Duodenal mucosa (tissue), 2 donors: ENCODE results near the gene KCNG3.

Source experiments
- H3K27ac ChIP-seq: one replicate; pipeline ENCODE4 v1.7.0; 2013; ENCODE audit warnings: low read depth, low read length
- H3K27me3 ChIP-seq, 2 donors: one replicate each; pipeline ENCODE4 v1.7.0; 2013; ENCODE audit warnings: low read length in 2 of 2, control low read depth in 1 of 2; ENCODE audit not compliant: insufficient read depth in 2 of 2, control insufficient read depth in 1 of 2
- H3K36me3 ChIP-seq, 2 donors: one replicate each; pipeline ENCODE4 v1.7.0; 2013; ENCODE audit warnings: low read length in 2 of 2, control low read depth in 1 of 2; ENCODE audit not compliant: insufficient read depth in 2 of 2, control insufficient read depth in 1 of 2
- H3K4me1 ChIP-seq, 2 donors: one replicate each; pipeline ENCODE4 v1.7.0; 2013; ENCODE audit warnings: low read length in 2 of 2, control low read depth in 1 of 2; ENCODE audit not compliant: insufficient read depth in 2 of 2, control insufficient read depth in 1 of 2
- H3K4me3 ChIP-seq, 2 donors: one replicate each; pipeline ENCODE4 v1.7.0; 2013; ENCODE audit warnings: low read length in 2 of 2, low read depth in 1 of 2
- H3K9ac ChIP-seq, 2 donors: one replicate each; pipeline ENCODE4 v1.7.0; 2013; ENCODE audit warnings: low read length in 2 of 2, low read depth in 1 of 2
- H3K9me3 ChIP-seq, 2 donors: one replicate each; pipeline ENCODE4 v1.7.0; 2013; ENCODE audit warnings: low read length in 2 of 2, control low read depth in 1 of 2; ENCODE audit not compliant: control insufficient read depth in 1 of 2

KCNG3 gene

GRCh38 chr2:42486145-42486906 lies 7.5 kb downstream of the KCNG3 start:
- peaks cover 4 to 6% of the 10 kb centered on the region in 2 donors for H3K4me1 ChIP-seq
- H3K4me3 ChIP-seq: no peak overlapping the region
- H3K27me3 ChIP-seq: no peaks in the 10 kb centered on the region
- H3K27ac ChIP-seq: no peak overlapping the region
- H3K9me3 ChIP-seq: no peaks in the 10 kb centered on the region
- no peaks in the 10 kb centered on the region for H3K36me3 ChIP-seq
- no peak overlapping the region for H3K9ac ChIP-seq

GRCh38 chr2:42480402-42480801 lies 13.4 kb downstream of the KCNG3 start:
- H3K27ac ChIP-seq: no peak overlapping the region
- no peaks in the 10 kb centered on the region for H3K4me1 ChIP-seq

GRCh38 chr2:42474765-42475454 lies 18.9 kb downstream of the KCNG3 start:
- Histone ChIP-seq H3K9ac (no peak overlapping the region), H3K4me3 (no peak overlapping the region), H3K4me1 (no peaks in the 10 kb centered on the region), H3K9me3 (no peaks in the 10 kb centered on the region), H3K27ac (no peak overlapping the region), H3K27me3 (no peaks in the 10 kb centered on the region), H3K36me3 (no peaks in the 10 kb centered on the region)

More at GRCh38 chr2:42480402-42480801, 13.4 kb downstream of the KCNG3 start:
- Histone ChIP-seq H3K27me3 (no peaks in the 10 kb centered on the region), H3K36me3 (no peaks in the 10 kb centered on the region), H3K9ac (no peak overlapping the region), H3K4me3 (no peak overlapping the region), H3K9me3 (no peaks in the 10 kb centered on the region)

- no peaks in the 10 kb centered on the region for H3K27me3 ChIP-seq
- H3K36me3 ChIP-seq: no peaks in the 10 kb centered on the region
- no peaks in the 10 kb centered on the region for H3K9me3 ChIP-seq
- no peak overlapping the region for H3K9ac ChIP-seq
- H3K4me1 ChIP-seq: no peaks in the 10 kb centered on the region
- no peak overlapping the region for H3K27ac ChIP-seq
- H3K4me3 ChIP-seq: no peak overlapping the region
Measured at GRCh38 chr2:42470706-42471105, 23.1 kb downstream of the KCNG3 start.

GRCh38 chr2:42464631-42465030 lies 29.2 kb downstream of the KCNG3 start:
- Histone ChIP-seq H3K27me3 (no peaks in the 10 kb centered on the region), H3K9ac (no peak overlapping the region), H3K9me3 (no peaks in the 10 kb centered on the region), H3K4me1 (no peaks in the 10 kb centered on the region), H3K27ac (no peak overlapping the region), H3K36me3 (no peaks in the 10 kb centered on the region), H3K4me3 (no peak overlapping the region)

- no peaks in the 10 kb centered on the region for H3K36me3 ChIP-seq
- H3K9ac ChIP-seq: no peak overlapping the region
- H3K4me1 ChIP-seq: no peaks in the 10 kb centered on the region
- no peak overlapping the region for H3K4me3 ChIP-seq
- H3K27me3 ChIP-seq: peaks cover 0 to 2% of the 10 kb centered on the region in 2 donors
- H3K9me3 ChIP-seq: no peaks in the 10 kb centered on the region
- H3K27ac ChIP-seq: no peak overlapping the region
Measured at GRCh38 chr2:42463570-42463969, 30.2 kb downstream of the KCNG3 start.

- Histone ChIP-seq H3K4me1 (no peaks in the 10 kb centered on the region), H3K27ac (no peak overlapping the region), H3K36me3 (no peaks in the 10 kb centered on the region), H3K4me3 (no peak overlapping the region), H3K27me3 (peaks cover 0 to 2% of the 10 kb centered on the region in 2 donors), H3K9me3 (no peaks in the 10 kb centered on the region), H3K9ac (no peak overlapping the region)
Measured at GRCh38 chr2:42459296-42459695, 34.5 kb downstream of the KCNG3 start.

- no peaks in the 10 kb centered on the region for H3K9me3 ChIP-seq
- H3K27me3 ChIP-seq: peaks cover 0 to 2% of the 10 kb centered on the region in 2 donors
- H3K36me3 ChIP-seq: no peaks in the 10 kb centered on the region
Measured at GRCh38 chr2:42458396-42458795, 35.4 kb downstream of the KCNG3 start.

GRCh38 chr2:42457011-42457410 lies 36.8 kb downstream of the KCNG3 start:
- Histone ChIP-seq H3K9me3 (no peaks in the 10 kb centered on the region), H3K27ac (no peak overlapping the region), H3K36me3 (no peaks in the 10 kb centered on the region), H3K9ac (no peak overlapping the region), H3K27me3 (peaks cover 0 to 2% of the 10 kb centered on the region in 2 donors), H3K4me3 (no peak overlapping the region), H3K4me1 (no peaks in the 10 kb centered on the region)

More at GRCh38 chr2:42458396-42458795, 35.4 kb downstream of the KCNG3 start:
- no peaks in the 10 kb centered on the region for H3K4me1 ChIP-seq
- no peak overlapping the region for H3K27ac ChIP-seq
- H3K9ac ChIP-seq: no peak overlapping the region
- no peak overlapping the region for H3K4me3 ChIP-seq

GRCh38 chr2:42456126-42456839 lies 37.5 kb downstream of the KCNG3 start:
- H3K36me3 ChIP-seq: no peaks in the 10 kb centered on the region

More at GRCh38 chr2:42456126-42456839, 37.5 kb downstream of the KCNG3 start:
- Histone ChIP-seq H3K9ac (no peak overlapping the region), H3K4me3 (no peak overlapping the region), H3K9me3 (no peaks in the 10 kb centered on the region), H3K27ac (no peak overlapping the region), H3K27me3 (peaks cover 0 to 2% of the 10 kb centered on the region in 2 donors), H3K4me1 (no peaks in the 10 kb centered on the region)
